ENCODE measurements around the gene NAP1L1.

GRCh38 chr12:76006028-76006925 is 78.2 kb downstream of the NAP1L1 start:
- TF ChIP-seq CTCF (conservative IDR thresholded peaks at IDR 0.05; ENCODE audit: low read length) (no peak), EZH2phosphoT487 (IDR thresholded peaks at IDR 0.05; ENCODE audit: borderline replicate concordance, low read depth, low read length) (no peak)

Data from OCI-LY7 (cell line).